Panc1 (cell line): ENCODE data around the gene SURF4. TPM values are rescaled to one million over a fixed set of nuclear protein-coding genes. Genes with fewer than 3 reads are reported as not detected.

ENCODE experiments used
- ATAC-seq: fragments of 200-7000 bp; cut with Tn5 transposase; 2 replicates; pipeline ENCODE4 v1.9.1; 2020; ENCODE audit warnings: mild to moderate bottlenecking, moderate library complexity
- BruUV-seq: library from RNA; stranded (reverse); fragments of 400-500 nt; replicated peaks from 2 replicates; lab custom pipeline; 2021; lab: Mats Ljungman, UMichigan
- CTCF ChIA-PET: fragments of 300-600 bp; sonication (Branson Sonifier 250); formaldehyde crosslinking; loops from one replicate; lab custom pipeline; 2022; ENCODE audit warnings: antibody characterized with exemption; lab: Charles Lee
- POLR2A ChIA-PET: fragments of 300-600 bp; sonication (Branson Sonifier 250); formaldehyde crosslinking; loops from one replicate; lab custom pipeline; 2022; ENCODE audit warnings: antibody characterized with exemption; lab: Charles Lee
- DNase-seq: peaks from one replicate; pipeline ENCODE4 v3.0.0-alpha.2; 2010; ENCODE audit warnings: low read depth, low spot score
- H3K27ac ChIP-seq: 2 replicates; pipeline ENCODE4 v1.5.1; 2011; ENCODE audit warnings: mild to moderate bottlenecking, low read length, inconsistent platforms
- H3K27me3 ChIP-seq: fragments of 200-500 bp; sonication (Bioruptor generic); 2 replicates; pipeline ENCODE4 v1.6.0; 2014; ENCODE audit warnings: low read length, inconsistent platforms; ENCODE audit not compliant: control insufficient read depth, insufficient read depth
- H3K36me3 ChIP-seq: fragments of 200-500 bp; sonication (Bioruptor generic); 2 replicates; pipeline ENCODE4 v1.5.1; 2014; ENCODE audit warnings: inconsistent platforms, mild to moderate bottlenecking, low read length, moderate library complexity; ENCODE audit not compliant: control insufficient read depth, insufficient read depth
- H3K4me1 ChIP-seq: 2 replicates; pipeline ENCODE4 v1.5.1; 2011; ENCODE audit warnings: inconsistent platforms, mild to moderate bottlenecking, low read length, moderate library complexity; ENCODE audit not compliant: control insufficient read depth, insufficient read depth
- H3K4me3 ChIP-seq, 2 experiments: 2 replicates each; pipeline ENCODE4 v1.5.1; 2011 to 2012; ENCODE audit warnings: low read depth in 2 of 2, low read length in 2 of 2, mild to moderate bottlenecking in 2 of 2, inconsistent platforms in 1 of 2, moderate library complexity in 1 of 2
- H3K9me3 ChIP-seq: fragments of 200-500 bp; sonication (Bioruptor generic); 2 replicates; pipeline ENCODE4 v1.5.1; 2014; ENCODE audit warnings: low read depth, mild to moderate bottlenecking, inconsistent platforms, low read length, moderate library complexity; ENCODE audit not compliant: control insufficient read depth, insufficient read depth
- CTCF ChIP-seq: fragments of 450-650 bp; IDR thresholded peaks from 2 replicates; pipeline ENCODE4 v1.5.1; 2017; ENCODE audit warnings: mild to moderate bottlenecking
- POLR2AphosphoS5 ChIP-seq: IDR thresholded peaks from 2 replicates; pipeline ENCODE4 v1.6.1; 2012; ENCODE audit warnings: mild to moderate bottlenecking, low read depth, low read length, moderate library complexity
- SIN3A ChIP-seq: IDR thresholded peaks from 2 replicates; pipeline ENCODE4 v1.6.1; 2012; ENCODE audit warnings: low read depth, mild to moderate bottlenecking, low read length, moderate library complexity, borderline replicate concordance; ENCODE audit not compliant: insufficient read depth
- TCF7L2 ChIP-seq: IDR thresholded peaks from 2 replicates; pipeline ENCODE4 v1.6.1; 2011; ENCODE audit warnings: mild to moderate bottlenecking, low read depth, low read length, inconsistent platforms
- in situ Hi-C: cut with HindIII; loops from 2 replicates; pipeline ENCODE4 v1.10.0; 2016; ENCODE audit warnings: low sequenced_read_pairs, low pct_unique_long_range_greater_than_20kb
- intact Hi-C: fragments of 100-400 bp; cut with micrococcal nuclease; formaldehyde crosslinking; loops from one replicate; pipeline ENCODE4 v1.10.0; 2022; ENCODE audit not compliant: unreplicated experiment
- total RNA-seq: library from RNA; stranded (reverse); gene quantifications from one replicate; pipeline ENCODE4 v1.2.1, GENCODE V29; 2021; ENCODE audit not compliant: unreplicated experiment
- TF ChIP-seq, protein P1 (sequence below), 2 experiments: IDR thresholded peaks; 2 replicates each; pipeline ENCODE4 v1.6.1; 2011 to 2012; ENCODE audit warnings: low read depth in 2 of 2, control low read depth in 1 of 2, low read length in 1 of 2, mild to moderate bottlenecking in 1 of 2, moderate library complexity in 1 of 2; ENCODE audit not compliant: insufficient read depth in 1 of 2

SURF4 gene
- total RNA-seq, 1 experiment from 2014 or later = 149 TPM

DNA sequence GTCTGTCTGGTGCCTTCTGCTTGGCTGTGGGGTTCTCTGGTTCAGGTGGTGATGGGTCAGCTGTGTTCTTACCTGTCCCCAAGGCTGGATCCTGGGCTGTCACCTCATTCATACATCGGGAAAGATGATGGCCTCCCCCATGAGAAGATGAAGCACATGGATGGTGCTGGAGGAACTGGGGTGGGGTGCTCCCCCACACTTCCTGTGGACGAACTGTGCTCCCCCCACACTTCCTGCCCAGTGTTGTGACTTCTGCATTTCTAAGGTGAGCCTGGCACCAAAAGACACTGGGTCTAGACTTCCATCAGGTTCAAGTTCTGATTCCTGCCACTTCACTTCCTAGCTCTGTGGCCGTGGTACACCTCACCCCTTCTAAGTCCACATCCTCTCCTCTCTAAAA, 35.6 kb downstream of the SURF4 start:
- H3K36me3 ChIP-seq = peaks cover 3% of the 10 kb centered on the region
- no peaks in the 10 kb centered on the region for H3K9me3 ChIP-seq
- ATAC-seq = no peak
- intact Hi-C loops = no loop called here
- no TSS peak for BruUV-seq
- no peak overlapping the region for H3K4me3 ChIP-seq
- no peaks in the 10 kb centered on the region; the same call in 1 of the 2 replicates for H3K4me1 ChIP-seq
- POLR2A ChIA-PET = no interaction called here
- H3K27ac ChIP-seq = no peak overlapping the region
- no peaks in the 10 kb centered on the region for H3K27me3 ChIP-seq
- no peak for DNase-seq
- in situ Hi-C loops = no loop called here
- TF ChIP-seq, protein P1, sequence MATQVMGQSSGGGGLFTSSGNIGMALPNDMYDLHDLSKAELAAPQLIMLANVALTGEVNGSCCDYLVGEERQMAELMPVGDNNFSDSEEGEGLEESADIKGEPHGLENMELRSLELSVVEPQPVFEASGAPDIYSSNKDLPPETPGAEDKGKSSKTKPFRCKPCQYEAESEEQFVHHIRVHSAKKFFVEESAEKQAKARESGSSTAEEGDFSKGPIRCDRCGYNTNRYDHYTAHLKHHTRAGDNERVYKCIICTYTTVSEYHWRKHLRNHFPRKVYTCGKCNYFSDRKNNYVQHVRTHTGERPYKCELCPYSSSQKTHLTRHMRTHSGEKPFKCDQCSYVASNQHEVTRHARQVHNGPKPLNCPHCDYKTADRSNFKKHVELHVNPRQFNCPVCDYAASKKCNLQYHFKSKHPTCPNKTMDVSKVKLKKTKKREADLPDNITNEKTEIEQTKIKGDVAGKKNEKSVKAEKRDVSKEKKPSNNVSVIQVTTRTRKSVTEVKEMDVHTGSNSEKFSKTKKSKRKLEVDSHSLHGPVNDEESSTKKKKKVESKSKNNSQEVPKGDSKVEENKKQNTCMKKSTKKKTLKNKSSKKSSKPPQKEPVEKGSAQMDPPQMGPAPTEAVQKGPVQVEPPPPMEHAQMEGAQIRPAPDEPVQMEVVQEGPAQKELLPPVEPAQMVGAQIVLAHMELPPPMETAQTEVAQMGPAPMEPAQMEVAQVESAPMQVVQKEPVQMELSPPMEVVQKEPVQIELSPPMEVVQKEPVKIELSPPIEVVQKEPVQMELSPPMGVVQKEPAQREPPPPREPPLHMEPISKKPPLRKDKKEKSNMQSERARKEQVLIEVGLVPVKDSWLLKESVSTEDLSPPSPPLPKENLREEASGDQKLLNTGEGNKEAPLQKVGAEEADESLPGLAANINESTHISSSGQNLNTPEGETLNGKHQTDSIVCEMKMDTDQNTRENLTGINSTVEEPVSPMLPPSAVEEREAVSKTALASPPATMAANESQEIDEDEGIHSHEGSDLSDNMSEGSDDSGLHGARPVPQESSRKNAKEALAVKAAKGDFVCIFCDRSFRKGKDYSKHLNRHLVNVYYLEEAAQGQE (IDR thresholded peaks at IDR 0.05; ENCODE audit: insufficient read depth in 1 of 2, low read depth in 2 of 2, low read length in 1 of 2) = no peak
- TF ChIP-seq SIN3A (no peak), POLR2AphosphoS5 (no peak), CTCF (no peak), TCF7L2 (no peak)
- CTCF ChIA-PET = no interaction called here

- Histone ChIP-seq H3K9me3 (no peaks in the 10 kb centered on the region), H3K27me3 (no peaks in the 10 kb centered on the region), H3K4me3 (no peak overlapping the region), H3K36me3 (peaks cover 4% of the 10 kb centered on the region), H3K27ac (no peak overlapping the region), H3K4me1 (peaks cover 2% of the 10 kb centered on the region)
- no peak for DNase-seq
- ChIA-PET CTCF (no interaction called here), POLR2A (interaction anchor here (0.6 kb wide), 1 partner anchor 44 kb away, joined by 14 read pairs; no protein-coding TSS in a partner anchor)
- BruUV-seq = no TSS peak
- ATAC-seq = no peak
- TF ChIP-seq TCF7L2 (no peak), CTCF (no peak), SIN3A (no peak), POLR2AphosphoS5 (no peak)
- TF ChIP-seq, protein P1 (IDR thresholded peaks at IDR 0.05; ENCODE audit: insufficient read depth in 1 of 2, low read depth in 2 of 2, low read length in 1 of 2) = no peak
- in situ Hi-C loops = no loop called here
- intact Hi-C loops = no loop called here
Measured at GRCh38 chr9:133339641-133340040, 36.2 kb downstream of the SURF4 start.
